T-helper 1 cell treated with Interleukin-12 subunit alpha and Interleukin-12 subunit beta and Interleukin-4 antibody, amounts not matched to agents 30 μg/mL and 1 μg/mL, for 36 hours (primary cell): Measurements from ENCODE around the gene OR52N2.
A peak's percentile ranks its signal among the peaks of the same experiment; 100 is the strongest.

Experiments
- H3K27ac Mint-ChIP-seq: one replicate; pipeline ENCODE4 v1.8.0; 2021; ENCODE audit warnings: mild to moderate bottlenecking, mixed read lengths
- H3K27me3 Mint-ChIP-seq: one replicate; pipeline ENCODE4 v1.8.0; 2021; ENCODE audit warnings: low read depth, mixed read lengths
- H3K36me3 Mint-ChIP-seq: one replicate; pipeline ENCODE4 v1.8.0; 2021; ENCODE audit warnings: low read depth, mixed read lengths
- H3K4me1 Mint-ChIP-seq: one replicate; pipeline ENCODE4 v1.8.0; 2021; ENCODE audit warnings: low read depth, mixed read lengths
- H3K4me3 Mint-ChIP-seq: one replicate; pipeline ENCODE4 v1.8.0; 2021; ENCODE audit warnings: mild to moderate bottlenecking, moderate library complexity, mixed read lengths
- H3K9me3 Mint-ChIP-seq: one replicate; pipeline ENCODE4 v1.8.0; 2021; ENCODE audit warnings: mixed read lengths

OR52N2 gene

GRCh38 chr11:5808500-5809121, at the start of gene OR52N2:
TSS of gene OR52N2 (plus strand) at chr11:5808924. CDS start at chr11:5820336, 11,412 bp downstream.
- Mint-ChIP-seq H3K4me1 (peaks cover 12% of the 10 kb centered on the region), H3K9me3 (peaks cover 6% of the 10 kb centered on the region), H3K27ac (peak within 1 kb of the TSS; percentile 27), H3K36me3 (no peaks in the 10 kb centered on the region), H3K4me3 (peak within 1 kb of the TSS; percentile 83), H3K27me3 (peaks cover 31% of the 10 kb centered on the region)

GRCh38 chr11:5767056-5767455, 41.7 kb upstream of the OR52N2 start:
- H3K4me1 Mint-ChIP-seq, result no peaks in the 10 kb centered on the region
- no peaks in the 10 kb centered on the region for H3K27me3 Mint-ChIP-seq
- H3K36me3 Mint-ChIP-seq, result no peaks in the 10 kb centered on the region
- no peak overlapping the region for H3K27ac Mint-ChIP-seq
- H3K4me3 Mint-ChIP-seq, result no peak overlapping the region
- no peaks in the 10 kb centered on the region for H3K9me3 Mint-ChIP-seq

- Mint-ChIP-seq H3K36me3 (no peaks in the 10 kb centered on the region), H3K27ac (no peak within 1 kb of the TSS), H3K27me3 (peaks cover 5% of the 10 kb centered on the region), H3K4me3 (no peak within 1 kb of the TSS), H3K4me1 (no peaks in the 10 kb centered on the region), H3K9me3 (no peaks in the 10 kb centered on the region)
Observed at GRCh38 chr11:5783255-5783654, 25.5 kb upstream of the OR52N2 start, which contains the start of gene OR52N5. TSS of gene OR52N5 (minus strand) at chr11:5783355. CDS start at chr11:5778634, 4,721 bp downstream.

- Mint-ChIP-seq H3K4me3 (no peak within 1 kb of the TSS), H3K27ac (no peak within 1 kb of the TSS), H3K9me3 (no peaks in the 10 kb centered on the region), H3K4me1 (no peaks in the 10 kb centered on the region), H3K36me3 (no peaks in the 10 kb centered on the region), H3K27me3 (peaks cover 10% of the 10 kb centered on the region)
Observed at GRCh38 chr11:5791165-5791564, 17.6 kb upstream of the OR52N2 start, which contains the start of gene OR52N1. TSS of gene OR52N1 (minus strand) at chr11:5791265. CDS start at chr11:5788816, 2,449 bp downstream.

GRCh38 chr11:5796541-5796940, 12.2 kb upstream of the OR52N2 start:
- H3K4me3 Mint-ChIP-seq, result no peak overlapping the region
- H3K27ac Mint-ChIP-seq, result no peak overlapping the region
- H3K36me3 Mint-ChIP-seq, result no peaks in the 10 kb centered on the region
- no peaks in the 10 kb centered on the region for H3K4me1 Mint-ChIP-seq
- peaks cover 1% of the 10 kb centered on the region for H3K27me3 Mint-ChIP-seq
- H3K9me3 Mint-ChIP-seq, result no peaks in the 10 kb centered on the region

GRCh38 chr11:5803982-5804381, 4.7 kb upstream of the OR52N2 start:
- Mint-ChIP-seq H3K4me1 (peaks cover 6% of the 10 kb centered on the region), H3K4me3 (no peak overlapping the region), H3K36me3 (no peaks in the 10 kb centered on the region), H3K9me3 (peaks cover 6% of the 10 kb centered on the region), H3K27ac (no peak overlapping the region), H3K27me3 (peaks cover 20% of the 10 kb centered on the region)

- peaks cover 12% of the 10 kb centered on the region for H3K4me1 Mint-ChIP-seq
- peaks cover 40% of the 10 kb centered on the region for H3K27me3 Mint-ChIP-seq
- no peaks in the 10 kb centered on the region for H3K36me3 Mint-ChIP-seq
- peaks cover 6% of the 10 kb centered on the region for H3K9me3 Mint-ChIP-seq
- no peak overlapping the region for H3K4me3 Mint-ChIP-seq
- no peak overlapping the region for H3K27ac Mint-ChIP-seq
Observed at GRCh38 chr11:5807580-5807979, 1.1 kb upstream of the OR52N2 start.

- H3K9me3 Mint-ChIP-seq, result peaks cover 4% of the 10 kb centered on the region
- peaks cover 12% of the 10 kb centered on the region for H3K4me1 Mint-ChIP-seq
- peak overlapping the region; percentile 83 for H3K4me3 Mint-ChIP-seq
- H3K27ac Mint-ChIP-seq, result peak overlapping the region; percentile 27
- peaks cover 30% of the 10 kb centered on the region for H3K27me3 Mint-ChIP-seq
- no peaks in the 10 kb centered on the region for H3K36me3 Mint-ChIP-seq
Observed at GRCh38 chr11:5809122-5809519, 397 bp downstream of the OR52N2 start.

GRCh38 chr11:5809905-5810795, 1.4 kb downstream of the OR52N2 start:
- H3K4me1 Mint-ChIP-seq, result peaks cover 12% of the 10 kb centered on the region
- H3K9me3 Mint-ChIP-seq, result no peaks in the 10 kb centered on the region
- no peaks in the 10 kb centered on the region for H3K36me3 Mint-ChIP-seq
- peaks cover 26% of the 10 kb centered on the region for H3K27me3 Mint-ChIP-seq
- no peak overlapping the region for H3K4me3 Mint-ChIP-seq
- H3K27ac Mint-ChIP-seq, result no peak overlapping the region

GRCh38 chr11:5815534-5815933, 6.8 kb downstream of the OR52N2 start:
- no peak overlapping the region for H3K4me3 Mint-ChIP-seq
- H3K27me3 Mint-ChIP-seq, result peaks cover 9% of the 10 kb centered on the region
- H3K36me3 Mint-ChIP-seq, result no peaks in the 10 kb centered on the region
- peaks cover 7% of the 10 kb centered on the region for H3K4me1 Mint-ChIP-seq
- no peak overlapping the region for H3K27ac Mint-ChIP-seq
- no peaks in the 10 kb centered on the region for H3K9me3 Mint-ChIP-seq

GRCh38 chr11:5818245-5818886, 9.6 kb downstream of the OR52N2 start:
- Mint-ChIP-seq H3K4me1 (peaks cover 7% of the 10 kb centered on the region), H3K36me3 (no peaks in the 10 kb centered on the region), H3K9me3 (no peaks in the 10 kb centered on the region), H3K4me3 (peak overlapping the region; percentile 72), H3K27ac (peak overlapping the region; percentile 64), H3K27me3 (no peaks in the 10 kb centered on the region)

GRCh38 chr11:5831196-5831829, 22.6 kb downstream of the OR52N2 start:
- no peaks in the 10 kb centered on the region for H3K4me1 Mint-ChIP-seq
- peaks cover 8% of the 10 kb centered on the region for H3K27me3 Mint-ChIP-seq
- H3K4me3 Mint-ChIP-seq, result no peak overlapping the region
- no peaks in the 10 kb centered on the region for H3K9me3 Mint-ChIP-seq
- no peak overlapping the region for H3K27ac Mint-ChIP-seq
- H3K36me3 Mint-ChIP-seq, result no peaks in the 10 kb centered on the region

GRCh38 chr11:5833446-5833845, 24.7 kb downstream of the OR52N2 start:
- no peak overlapping the region for H3K4me3 Mint-ChIP-seq
- H3K4me1 Mint-ChIP-seq, result no peaks in the 10 kb centered on the region
- no peaks in the 10 kb centered on the region for H3K36me3 Mint-ChIP-seq
- H3K27me3 Mint-ChIP-seq, result peaks cover 9% of the 10 kb centered on the region
- no peak overlapping the region for H3K27ac Mint-ChIP-seq
- H3K9me3 Mint-ChIP-seq, result no peaks in the 10 kb centered on the region

GRCh38 chr11:5837695-5838094, 29.0 kb downstream of the OR52N2 start:
- H3K27ac Mint-ChIP-seq, result no peak overlapping the region
- no peaks in the 10 kb centered on the region for H3K36me3 Mint-ChIP-seq
- H3K9me3 Mint-ChIP-seq, result no peaks in the 10 kb centered on the region
- H3K27me3 Mint-ChIP-seq, result peaks cover 6% of the 10 kb centered on the region
- no peaks in the 10 kb centered on the region for H3K4me1 Mint-ChIP-seq
- no peak overlapping the region for H3K4me3 Mint-ChIP-seq
